Esophagus squamous epithelium (tissue), 4 donors: ENCODE results near the gene MAGI1.

Experiments used
- CTCF ChIP-seq, 6 experiments: fragments of 450-650 bp in 4 of 6; fragments of 200-600 bp in 2 of 6; sonication (generic) in 2 of 6; IDR thresholded peaks; one replicate each; pipeline ENCODE4 v1.5.1; 2016 to 2019; ENCODE audit warnings: antibody characterized with exemption in 6 of 6, mild to moderate bottlenecking in 4 of 6, moderate library complexity in 4 of 6
- POLR2A ChIP-seq, 4 donors: fragments of 450-650 bp; IDR thresholded peaks; one replicate each; pipeline ENCODE4 v1.6.1; 2017; ENCODE audit warnings: antibody characterized with exemption in 4 of 4, mild to moderate bottlenecking in 4 of 4, moderate library complexity in 3 of 4

- no peak for TF ChIP-seq POLR2A (IDR thresholded peaks at IDR 0.05)
- no peak for TF ChIP-seq CTCF (IDR thresholded peaks at IDR 0.05)
Observed at GRCh38 chr3:65328148-65328547, 710.6 kb downstream of the MAGI1 start.
